ENCODE results near the gene DCLK1. TPM values are rescaled to one million over a fixed set of nuclear protein-coding genes. Genes with fewer than 3 reads are reported as not detected.

Gene DCLK1
- total and polyA plus RNA-seq, 4 donors, result 2.6 to 47.4 (median 13.9) TPM

DNA sequence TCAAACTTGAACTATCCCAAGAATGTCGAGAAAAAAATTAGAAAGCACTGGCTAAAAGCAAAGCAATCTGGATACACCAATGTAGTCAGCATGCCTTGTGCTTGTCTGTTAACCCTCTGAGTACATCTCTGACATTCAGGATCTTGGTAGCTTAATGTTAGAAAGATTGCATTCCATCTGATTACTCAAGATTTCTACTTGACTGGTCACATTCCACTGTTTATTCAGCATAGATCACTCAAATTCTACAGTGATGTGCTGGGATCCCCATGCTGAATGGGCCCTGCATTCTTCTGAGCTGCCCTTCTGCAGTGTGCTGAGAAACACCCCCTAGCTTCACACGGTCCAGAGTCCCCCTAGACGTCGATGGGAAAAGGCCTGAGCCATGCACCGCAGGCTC, 359.3 kb downstream of the DCLK1 start:
- H3K27me3 ChIP-seq (ENCODE audit: control insufficient read depth in 1 of 2, insufficient read depth in 2 of 2, low read length in 1 of 2), result no peaks in the 10 kb centered on the region
- 30 to 43% methylated on average over 5 of the region's 5 CpGs for whole genome bisulfite sequencing, 2 donors

DNA sequence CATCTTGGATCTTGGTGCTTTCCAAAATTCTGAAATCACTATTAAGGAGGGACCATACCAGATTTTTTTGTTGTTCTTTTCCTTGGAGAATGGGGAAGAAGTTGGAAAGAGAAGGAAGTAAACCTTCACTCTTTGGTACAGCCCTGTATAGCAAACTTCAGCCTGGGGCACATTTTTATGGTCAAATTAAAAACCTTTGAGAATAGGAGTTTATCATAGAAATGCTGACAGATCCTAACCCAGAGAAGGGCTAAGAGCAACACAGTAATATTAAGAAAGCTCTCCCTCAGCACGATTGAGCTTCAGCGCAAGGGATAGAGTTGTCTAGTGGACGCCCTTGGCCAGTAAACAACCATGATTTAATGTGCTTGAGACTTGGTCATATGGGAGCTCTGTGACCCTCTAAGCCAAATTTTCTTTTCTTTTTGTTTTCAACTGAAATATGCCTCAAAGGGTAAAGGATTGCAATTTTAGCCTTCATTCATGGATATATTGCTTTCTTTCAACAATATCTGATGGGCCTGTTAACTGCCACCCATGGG, 360.4 kb downstream of the DCLK1 start:
- no peak for ATAC-seq (ENCODE audit: low FRiP score)
- H3K27ac ChIP-seq (ENCODE audit: low read depth in 1 of 2, low read length in 2 of 2), result no peak overlapping the region
- intact Hi-C loops (cut with DNase I), result no loop called here
- H3K27me3 ChIP-seq (ENCODE audit: control insufficient read depth in 1 of 2, insufficient read depth in 2 of 2, low read length in 1 of 2), result no peaks in the 10 kb centered on the region
- WGBS, 2 donors, result 84 to 88% methylated on average over 3 of the region's 3 CpGs
- no peak overlapping the region for H3K4me3 ChIP-seq (ENCODE audit: low read length in 2 of 2)
- DNase-seq, result no peak
- H3K36me3 ChIP-seq (ENCODE audit: control insufficient read depth in 1 of 2, insufficient read depth in 2 of 2, low read length in 1 of 2), result no peaks in the 10 kb centered on the region
- no peaks in the 10 kb centered on the region for H3K9me3 ChIP-seq (ENCODE audit: control insufficient read depth, low read length)
- H3K4me1 ChIP-seq (ENCODE audit: control insufficient read depth in 1 of 2, insufficient read depth in 2 of 2, low read length in 2 of 2), result no peaks in the 10 kb centered on the region

More for the DNA sequence above, 359.3 kb downstream of the DCLK1 start:
- no peak overlapping the region for H3K4me3 ChIP-seq (ENCODE audit: low read length in 2 of 2)
- no peak for ATAC-seq (ENCODE audit: low FRiP score)
- no peaks in the 10 kb centered on the region for H3K36me3 ChIP-seq (ENCODE audit: control insufficient read depth in 1 of 2, insufficient read depth in 2 of 2, low read length in 1 of 2)
- DNase-seq, result no peak
- peaks cover 0 to under 1% of the 10 kb centered on the region in 2 donors for H3K4me1 ChIP-seq (ENCODE audit: control insufficient read depth in 1 of 2, insufficient read depth in 2 of 2, low read length in 2 of 2)
- no peaks in the 10 kb centered on the region for H3K9me3 ChIP-seq (ENCODE audit: control insufficient read depth, low read length)
- intact Hi-C loops (cut with DNase I), result no loop called here
- H3K27ac ChIP-seq (ENCODE audit: low read depth in 1 of 2, low read length in 2 of 2), result no peak overlapping the region

DNA sequence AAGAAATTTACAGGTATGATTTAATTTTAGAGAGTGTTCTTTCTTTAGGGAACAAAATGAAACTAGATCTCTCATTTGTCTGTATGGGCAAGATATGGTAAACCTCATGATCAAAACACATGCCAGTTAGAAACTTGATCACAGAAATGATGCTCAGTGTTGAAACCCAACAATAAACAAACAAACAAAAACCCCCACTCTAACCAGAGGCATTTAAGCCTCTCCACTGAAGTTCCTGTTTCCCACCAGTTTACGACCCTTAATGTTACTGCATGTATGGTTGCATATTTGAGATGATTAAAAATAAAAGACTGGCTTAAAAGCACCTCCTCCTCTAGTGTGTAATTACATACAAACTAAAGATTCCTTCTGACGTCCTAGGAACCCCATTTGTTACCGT, 361.4 kb downstream of the DCLK1 start:
- DNase-seq (no peak), ATAC-seq (ENCODE audit: low FRiP score) (no peak)
- H3K4me1 ChIP-seq (ENCODE audit: control insufficient read depth in 1 of 2, insufficient read depth in 2 of 2, low read length in 2 of 2), result no peaks in the 10 kb centered on the region
- no peak overlapping the region for H3K27ac ChIP-seq (ENCODE audit: low read depth in 1 of 2, low read length in 2 of 2)
- no peaks in the 10 kb centered on the region for H3K27me3 ChIP-seq (ENCODE audit: control insufficient read depth in 1 of 2, insufficient read depth in 2 of 2, low read length in 1 of 2)
- intact Hi-C loops (cut with DNase I), result no loop called here
- no peak overlapping the region for H3K4me3 ChIP-seq (ENCODE audit: low read length in 2 of 2)
- H3K36me3 ChIP-seq (ENCODE audit: control insufficient read depth in 1 of 2, insufficient read depth in 2 of 2, low read length in 1 of 2), result no peaks in the 10 kb centered on the region
- no peaks in the 10 kb centered on the region for H3K9me3 ChIP-seq (ENCODE audit: control insufficient read depth, low read length)
- 70% methylated on average over 3 of the region's 3 CpGs for WGBS, 2 donors

DNA sequence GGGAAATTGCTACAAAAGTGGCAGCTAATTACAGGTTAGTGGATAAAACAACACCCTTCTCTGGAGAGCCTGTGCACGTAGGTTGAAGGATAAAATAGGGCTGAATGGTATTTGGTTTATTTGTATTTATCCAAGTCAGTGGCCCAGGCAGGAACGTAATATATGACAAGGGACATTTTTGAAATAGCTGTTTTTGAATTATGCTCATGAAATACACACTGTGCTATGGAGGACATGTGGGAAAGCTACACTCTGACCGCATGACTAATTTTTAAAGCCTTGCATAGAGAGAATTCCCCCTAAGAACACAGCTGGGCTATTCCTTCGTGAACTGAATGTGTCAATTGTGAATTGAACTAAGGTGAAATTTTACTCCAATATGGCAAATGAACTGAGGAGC, 362.6 kb downstream of the DCLK1 start:
- H3K27ac ChIP-seq (ENCODE audit: low read depth in 1 of 2, low read length in 2 of 2), result no peak overlapping the region
- H3K27me3 ChIP-seq (ENCODE audit: control insufficient read depth in 1 of 2, insufficient read depth in 2 of 2, low read length in 1 of 2), result no peaks in the 10 kb centered on the region
- no peak for ATAC-seq (ENCODE audit: low FRiP score)
- H3K4me1 ChIP-seq (ENCODE audit: control insufficient read depth in 1 of 2, insufficient read depth in 2 of 2, low read length in 2 of 2), result no peaks in the 10 kb centered on the region
- H3K36me3 ChIP-seq (ENCODE audit: control insufficient read depth in 1 of 2, insufficient read depth in 2 of 2, low read length in 1 of 2), result no peaks in the 10 kb centered on the region
- 64 to 77% methylated on average over 4 of the region's 4 CpGs for WGBS, 2 donors
- intact Hi-C loops (cut with DNase I), result no loop called here
- DNase-seq, result no peak
- H3K9me3 ChIP-seq (ENCODE audit: control insufficient read depth, low read length), result no peaks in the 10 kb centered on the region
- H3K4me3 ChIP-seq (ENCODE audit: low read length in 2 of 2), result no peak overlapping the region

DNA sequence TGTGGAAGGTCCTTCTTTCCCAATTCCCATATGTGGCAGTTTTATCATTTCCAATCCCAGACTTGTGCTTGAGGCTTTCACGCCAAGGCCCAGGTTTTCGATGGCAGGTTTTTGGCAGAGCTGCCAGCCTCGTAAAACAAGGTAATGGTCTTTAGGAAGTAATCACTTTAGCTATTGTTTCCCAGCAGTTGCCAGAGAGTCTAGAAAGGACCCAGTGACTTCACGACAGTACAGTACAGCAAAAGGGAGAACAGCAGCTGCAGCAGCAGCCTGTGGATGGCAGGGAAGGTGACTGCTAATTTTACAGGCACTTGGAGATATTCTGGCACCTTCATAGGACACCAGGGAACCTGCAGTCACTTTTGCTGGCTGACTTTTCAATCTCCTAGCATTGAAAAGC, 363.1 kb downstream of the DCLK1 start:
- 61 to 71% methylated on average over 4 of the region's 4 CpGs for WGBS, 2 donors
- no peak overlapping the region for H3K4me3 ChIP-seq (ENCODE audit: low read length in 2 of 2)
- no peak for ATAC-seq (ENCODE audit: low FRiP score)

DNA sequence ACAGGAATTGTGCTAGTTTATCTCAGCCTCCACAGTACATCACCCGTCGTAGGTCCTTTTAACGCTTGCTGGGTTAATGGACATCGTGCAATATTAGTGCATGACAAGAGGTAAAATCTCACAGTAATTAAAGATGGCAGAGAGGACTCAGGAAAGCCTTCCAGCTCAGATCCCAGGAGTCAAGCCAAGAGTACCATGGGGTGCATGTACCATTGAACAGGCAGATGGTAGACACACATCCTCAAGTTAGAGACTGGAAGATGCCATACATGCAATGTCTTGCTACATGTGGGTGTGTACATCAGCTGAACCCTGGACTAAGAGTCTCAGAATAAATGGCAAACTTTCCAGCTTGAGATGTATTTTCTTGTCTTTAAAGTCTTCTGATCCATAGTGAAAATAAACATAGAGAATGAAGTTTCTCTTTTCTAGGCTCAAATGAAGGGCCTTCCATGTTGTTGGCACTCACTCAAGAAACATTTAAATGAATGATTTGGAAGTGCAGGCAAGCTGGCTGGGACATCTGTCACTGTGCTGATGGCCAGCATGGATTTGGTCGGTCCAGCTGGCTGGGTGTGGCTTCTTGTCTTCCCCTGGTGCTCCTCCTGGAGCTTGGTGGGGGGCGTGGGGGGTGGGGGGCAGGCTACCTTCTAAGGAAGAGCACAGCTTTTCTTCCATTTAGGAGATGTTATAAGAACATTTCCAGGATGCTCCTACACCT, 363.8 kb downstream of the DCLK1 start:
- no peak for DNase-seq
- ATAC-seq (ENCODE audit: low FRiP score), result no peak
- Histone ChIP-seq H3K27ac (ENCODE audit: low read depth in 1 of 2, low read length in 2 of 2) (no peak overlapping the region), H3K4me3 (ENCODE audit: low read length in 2 of 2) (no peak overlapping the region), H3K27me3 (ENCODE audit: control insufficient read depth in 1 of 2, insufficient read depth in 2 of 2, low read length in 1 of 2) (no peaks in the 10 kb centered on the region), H3K4me1 (ENCODE audit: control insufficient read depth in 1 of 2, insufficient read depth in 2 of 2, low read length in 2 of 2) (no peaks in the 10 kb centered on the region), H3K9me3 (ENCODE audit: control insufficient read depth, low read length) (no peaks in the 10 kb centered on the region), H3K36me3 (ENCODE audit: control insufficient read depth in 1 of 2, insufficient read depth in 2 of 2, low read length in 1 of 2) (no peaks in the 10 kb centered on the region)
- WGBS, 2 donors, result 83 to 86% methylated on average over 6 of the region's 6 CpGs
- intact Hi-C loops (cut with DNase I), result no loop called here

More for the DNA sequence above, 363.1 kb downstream of the DCLK1 start:
- Histone ChIP-seq H3K9me3 (ENCODE audit: control insufficient read depth, low read length) (no peaks in the 10 kb centered on the region), H3K36me3 (ENCODE audit: control insufficient read depth in 1 of 2, insufficient read depth in 2 of 2, low read length in 1 of 2) (no peaks in the 10 kb centered on the region), H3K4me1 (ENCODE audit: control insufficient read depth in 1 of 2, insufficient read depth in 2 of 2, low read length in 2 of 2) (no peaks in the 10 kb centered on the region), H3K27me3 (ENCODE audit: control insufficient read depth in 1 of 2, insufficient read depth in 2 of 2, low read length in 1 of 2) (no peaks in the 10 kb centered on the region), H3K27ac (ENCODE audit: low read depth in 1 of 2, low read length in 2 of 2) (no peak overlapping the region)
- intact Hi-C loops (cut with DNase I), result no loop called here
- no peak for DNase-seq

DNA sequence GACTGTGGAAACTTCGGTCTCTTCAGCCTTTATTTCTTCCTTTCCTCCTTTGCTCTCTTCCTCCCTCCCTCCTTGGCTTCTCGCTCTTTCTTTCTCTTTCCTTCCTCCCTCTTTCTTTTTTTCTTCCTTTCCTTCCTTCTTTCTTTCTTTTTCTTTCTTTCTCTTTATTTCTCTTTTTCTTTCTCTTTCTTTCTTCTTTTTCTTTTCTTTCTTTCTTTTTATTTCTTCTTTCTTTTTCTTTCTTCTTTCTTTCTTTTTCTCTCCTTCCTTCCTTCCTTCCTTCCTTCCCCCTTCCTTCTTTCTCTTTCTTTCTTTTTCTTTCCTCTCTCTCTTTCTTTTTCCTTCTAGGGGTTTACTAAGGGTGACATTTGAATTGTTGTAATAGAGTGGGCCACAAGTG, 364.5 kb downstream of the DCLK1 start:
- 85% methylated on average over 2 of the region's 2 CpGs for WGBS, 2 donors

DNA sequence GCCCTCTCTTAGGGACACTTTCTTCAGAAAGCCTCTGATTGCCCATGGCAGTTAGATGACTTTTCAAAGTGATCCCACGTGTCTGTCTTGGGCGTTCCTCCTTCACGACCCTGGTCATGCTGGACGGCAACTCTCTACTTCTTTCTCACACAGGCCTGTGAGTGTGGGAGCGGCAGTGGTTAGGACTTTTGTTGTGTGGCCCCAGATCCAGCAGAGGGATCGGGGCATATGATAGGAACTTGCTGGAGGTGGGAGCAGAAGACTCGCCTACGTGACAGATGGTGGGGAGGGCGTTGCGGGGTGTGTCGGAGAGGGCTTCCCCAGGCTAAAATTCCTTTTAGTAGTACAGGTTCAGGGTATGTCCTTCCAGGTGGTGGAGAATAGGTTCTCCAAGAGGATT, 365.2 kb downstream of the DCLK1 start:
- Histone ChIP-seq H3K27me3 (ENCODE audit: control insufficient read depth in 1 of 2, insufficient read depth in 2 of 2, low read length in 1 of 2) (no peaks in the 10 kb centered on the region), H3K27ac (ENCODE audit: low read depth in 1 of 2, low read length in 2 of 2) (no peak overlapping the region), H3K4me3 (ENCODE audit: low read length in 2 of 2) (no peak overlapping the region), H3K36me3 (ENCODE audit: control insufficient read depth in 1 of 2, insufficient read depth in 2 of 2, low read length in 1 of 2) (no peaks in the 10 kb centered on the region), H3K4me1 (ENCODE audit: control insufficient read depth in 1 of 2, insufficient read depth in 2 of 2, low read length in 2 of 2) (no peaks in the 10 kb centered on the region), H3K9me3 (ENCODE audit: control insufficient read depth, low read length) (no peaks in the 10 kb centered on the region)
- DNase-seq (no peak), ATAC-seq (ENCODE audit: low FRiP score) (no peak)
- WGBS, 2 donors, result 96 to 97% methylated on average over 11 of the region's 11 CpGs
- intact Hi-C loops (cut with DNase I), result no loop called here

More for the DNA sequence above, 364.5 kb downstream of the DCLK1 start:
- no peak for DNase-seq
- no peak for ATAC-seq (ENCODE audit: low FRiP score)
- H3K4me1 ChIP-seq (ENCODE audit: control insufficient read depth in 1 of 2, insufficient read depth in 2 of 2, low read length in 2 of 2), result no peaks in the 10 kb centered on the region
- intact Hi-C loops (cut with DNase I), result no loop called here
- no peak overlapping the region for H3K27ac ChIP-seq (ENCODE audit: low read depth in 1 of 2, low read length in 2 of 2)
- H3K9me3 ChIP-seq (ENCODE audit: control insufficient read depth, low read length), result no peaks in the 10 kb centered on the region
- no peak overlapping the region for H3K4me3 ChIP-seq (ENCODE audit: low read length in 2 of 2)
- H3K27me3 ChIP-seq (ENCODE audit: control insufficient read depth in 1 of 2, insufficient read depth in 2 of 2, low read length in 1 of 2), result no peaks in the 10 kb centered on the region
- no peaks in the 10 kb centered on the region for H3K36me3 ChIP-seq (ENCODE audit: control insufficient read depth in 1 of 2, insufficient read depth in 2 of 2, low read length in 1 of 2)

DNA sequence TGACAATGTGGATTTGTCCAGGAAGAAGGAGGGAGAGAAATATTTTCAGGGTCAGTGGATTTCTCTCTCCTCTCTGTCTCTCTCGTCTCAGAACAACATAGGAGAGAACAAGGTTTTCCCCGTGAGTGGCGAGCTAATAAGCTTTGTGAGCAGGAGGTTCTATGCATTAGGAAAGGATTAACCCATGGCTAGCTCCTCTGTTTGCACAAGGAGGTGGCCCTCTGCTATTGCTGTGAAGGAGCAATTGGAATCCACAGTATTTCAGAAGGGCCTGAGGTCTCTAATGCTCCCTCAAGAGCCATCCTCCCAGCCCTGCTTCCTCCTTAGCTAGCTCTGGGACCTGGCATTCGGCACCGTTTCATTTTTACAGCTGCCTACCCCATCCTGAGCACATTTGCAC, 365.8 kb downstream of the DCLK1 start:
- no peaks in the 10 kb centered on the region for H3K4me1 ChIP-seq (ENCODE audit: control insufficient read depth in 1 of 2, insufficient read depth in 2 of 2, low read length in 2 of 2)
- ATAC-seq (ENCODE audit: low FRiP score) (no peak), DNase-seq (no peak)
- H3K9me3 ChIP-seq (ENCODE audit: control insufficient read depth, low read length), result no peaks in the 10 kb centered on the region
- no peak overlapping the region for H3K4me3 ChIP-seq (ENCODE audit: low read length in 2 of 2)
- H3K27ac ChIP-seq (ENCODE audit: low read depth in 1 of 2, low read length in 2 of 2), result no peak overlapping the region
- intact Hi-C loops (cut with DNase I), result no loop called here
- 46 to 63% methylated on average over 5 of the region's 5 CpGs for WGBS, 2 donors
- H3K27me3 ChIP-seq (ENCODE audit: control insufficient read depth in 1 of 2, insufficient read depth in 2 of 2, low read length in 1 of 2), result no peaks in the 10 kb centered on the region
- H3K36me3 ChIP-seq (ENCODE audit: control insufficient read depth in 1 of 2, insufficient read depth in 2 of 2, low read length in 1 of 2), result no peaks in the 10 kb centered on the region

Data from aorta (tissue), 5 donors.